ENCODE data around the gene CPSF7. TPM values are rescaled to one million over a fixed set of nuclear protein-coding genes. Genes with fewer than 3 reads are reported as not detected.

The CPSF7 gene
- total RNA-seq, 2 donors from 2014 or later = 101 to 132 TPM

Other genes with a start within 250 kb of the CPSF7 start
- gene PGA3, start 226.5 kb downstream of the CPSF7 start, total RNA-seq = not detected
- gene PGA4, start 207.6 kb downstream of the CPSF7 start, total RNA-seq = not detected
- not detected for gene PGA5, start 188.8 kb downstream of the CPSF7 start, total RNA-seq
- 1 to 10 TPM; 2.1 to 3.3 TPM for gene VWCE, start 134.7 kb downstream of the CPSF7 start, total RNA-seq
- 100 to 1,000 TPM; 241 to 276 TPM for gene DDB1, start 96.9 kb downstream of the CPSF7 start, total RNA-seq
- 10 to 100 TPM; 18.9 to 38.9 TPM for gene TKFC, start 96.7 kb downstream of the CPSF7 start, total RNA-seq
- 100 to 1,000 TPM in 1 of 2 donors, 10 to 100 TPM in 1; 33.0 to 112 TPM for gene CYB561A3, start 68.1 kb downstream of the CPSF7 start, total RNA-seq
- gene TMEM138, start 67.6 kb downstream of the CPSF7 start, total RNA-seq = 100 to 1,000 TPM in 1 of 2 donors, 10 to 100 TPM in 1; 56.1 to 107 TPM
- gene TMEM216, start 37.4 kb downstream of the CPSF7 start, total RNA-seq = 10 to 100 TPM; 17.7 to 18.2 TPM
- 10 to 100 TPM; 63.3 to 69.0 TPM for gene SDHAF2, start 149 bp upstream of the CPSF7 start, total RNA-seq
- gene LRRC10B, start 78.8 kb upstream of the CPSF7 start, total RNA-seq = not detected
- not detected for gene SYT7, start 151.1 kb upstream of the CPSF7 start, total RNA-seq